GM21528 (cell line): Measurements from ENCODE around the gene SPCS2.
A peak's percentile ranks its signal among the peaks of the same experiment; 100 is the strongest.
"Not testable (repeated sequence)": the region's sequence is repeated elsewhere in the genome, so short reads cannot be mapped to it uniquely, and the experiment has no call there.

ENCODE experiments used
- ATAC-seq: cut with Tn5 transposase; IDR thresholded peaks from one replicate; pipeline ENCODE4 v1.9.1; 2021; ENCODE audit warnings: mild to moderate bottlenecking, moderate library complexity; ENCODE audit not compliant: unreplicated experiment, low FRiP score

Gene SPCS2

GRCh38 chr11:74948546-74948897 is 544 bp upstream of the SPCS2 start:
- ATAC-seq, result peak; percentile 19

DNA sequence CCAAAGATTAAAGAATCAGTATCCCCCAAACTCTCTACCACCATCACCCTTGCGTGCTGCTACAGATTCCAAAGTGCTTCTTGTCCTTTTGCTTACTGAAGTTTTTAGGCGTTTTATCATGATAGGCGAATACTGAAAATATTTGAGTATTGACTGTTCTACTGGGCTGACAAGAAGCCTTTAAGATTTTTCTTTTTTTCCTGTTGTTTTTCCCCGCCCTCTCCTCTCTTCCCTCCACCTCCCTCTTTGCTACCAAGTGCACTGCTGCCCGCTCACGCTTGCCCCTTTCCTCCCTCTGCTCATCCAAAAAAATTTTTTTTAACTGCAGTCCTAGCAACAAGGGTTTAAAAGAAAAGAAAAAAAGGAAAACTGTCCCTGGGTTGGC is 679 bp downstream of the SPCS2 start:
- no peak for ATAC-seq

DNA sequence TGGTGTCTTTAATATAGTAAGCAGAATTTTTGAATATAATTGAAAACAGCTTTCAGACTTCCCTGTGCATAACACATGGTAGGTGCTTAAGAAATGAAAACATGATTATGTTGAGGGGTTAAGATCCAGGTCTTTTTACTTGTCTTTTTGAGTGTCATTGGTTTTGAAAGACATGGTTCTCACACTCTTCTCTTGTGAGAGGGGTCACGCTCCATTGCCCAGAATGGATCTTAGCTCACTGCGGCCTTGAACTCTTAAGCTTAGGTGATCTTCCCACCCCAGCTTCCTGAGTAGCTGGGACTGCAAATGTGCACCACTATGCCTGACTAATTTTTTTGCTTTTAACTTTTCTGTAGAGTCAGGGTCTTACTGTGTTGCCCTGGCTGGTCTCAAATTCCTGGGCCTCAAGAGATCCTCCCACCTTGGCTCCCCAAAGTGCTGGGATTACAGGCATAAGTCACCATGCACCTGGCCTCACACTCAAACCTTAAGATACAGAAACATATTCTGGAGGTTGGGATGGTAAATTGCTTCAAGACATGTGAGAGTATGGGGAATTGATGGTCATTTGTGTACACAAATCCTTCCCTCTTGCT is 1.4 kb downstream of the SPCS2 start:
- ATAC-seq, result no peak

GRCh38 chr11:74951226-74951625 is 2.2 kb downstream of the SPCS2 start:
- ATAC-seq, result no peak

DNA sequence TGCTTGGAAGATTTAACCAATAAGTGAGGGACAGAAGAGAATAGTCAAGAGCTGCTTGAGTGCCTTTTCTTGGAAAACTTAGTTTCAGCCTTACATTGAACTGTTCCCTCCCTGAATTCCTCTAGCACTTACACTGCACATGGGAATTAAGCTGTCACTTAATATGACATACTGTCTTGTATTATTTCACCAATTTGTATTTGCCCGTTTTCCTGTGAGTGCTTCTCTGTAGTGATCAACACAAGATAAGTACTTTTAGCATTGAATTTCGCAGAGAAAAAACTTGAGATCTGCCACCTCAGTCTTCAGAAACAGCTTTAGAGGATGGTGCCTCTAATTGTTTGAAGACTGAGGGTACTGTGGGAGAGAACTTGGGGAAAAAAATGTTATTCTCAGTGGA is 3.7 kb downstream of the SPCS2 start:
- ATAC-seq, result no peak

GRCh38 chr11:74953451-74953850 is 4.4 kb downstream of the SPCS2 start:
- ATAC-seq, result no peak

- no peak for ATAC-seq
Measured at GRCh38 chr11:74954199-74954598, 5.1 kb downstream of the SPCS2 start.

DNA sequence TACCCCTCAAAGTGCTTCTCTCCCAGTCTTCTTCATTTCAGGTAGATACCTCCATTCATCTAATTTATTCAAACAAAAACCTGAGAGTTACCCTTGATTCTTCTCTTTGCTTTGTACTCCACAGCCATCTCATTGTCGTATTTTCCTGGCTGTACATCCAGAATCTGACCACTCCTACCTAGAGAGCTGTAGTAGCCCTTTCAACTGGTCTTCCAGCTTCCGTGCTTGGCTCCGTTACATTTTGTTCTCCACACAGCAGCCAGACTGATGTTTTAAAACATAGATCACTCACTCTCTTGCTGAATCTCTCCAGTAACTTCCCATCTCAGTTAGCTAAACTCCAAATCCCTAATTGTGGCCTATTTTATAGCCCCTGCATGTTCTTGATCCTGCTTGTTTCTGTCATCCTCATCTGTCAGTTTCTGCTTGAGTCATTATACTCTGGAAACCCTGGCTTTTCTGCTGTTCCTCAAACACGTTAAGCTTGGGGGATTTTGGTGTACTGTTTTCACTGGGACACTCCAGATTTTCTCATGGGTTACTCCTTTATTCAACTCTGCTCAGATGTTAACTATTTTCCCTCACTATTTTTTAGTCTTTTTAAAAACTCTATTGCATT is 7.4 kb downstream of the SPCS2 start:
- ATAC-seq, result no peak

- no peak for ATAC-seq
Measured at GRCh38 chr11:74957937-74958629, 9.0 kb downstream of the SPCS2 start.

GRCh38 chr11:74960128-74960527 is 11.1 kb downstream of the SPCS2 start:
- not testable (repeated sequence) for ATAC-seq

DNA sequence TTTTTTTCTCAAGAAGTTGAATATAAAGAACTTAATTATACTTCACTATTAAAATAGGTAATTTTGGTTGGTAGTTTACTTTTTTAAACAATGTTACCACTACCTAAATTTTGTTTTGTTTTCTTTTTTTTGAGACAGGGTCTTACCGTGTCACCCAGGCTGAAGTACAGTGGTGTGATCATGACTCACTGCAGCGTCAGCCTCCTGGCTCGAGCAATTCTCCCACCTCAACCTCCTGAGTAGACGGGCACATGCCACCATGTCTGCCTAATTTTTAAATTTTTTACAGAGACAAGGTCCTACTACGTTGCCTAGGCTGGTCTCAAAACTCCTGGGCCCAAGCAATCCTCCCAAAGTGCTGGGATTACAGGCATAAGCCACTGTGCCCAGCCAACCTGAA is 17.6 kb downstream of the SPCS2 start:
- no peak for ATAC-seq

DNA sequence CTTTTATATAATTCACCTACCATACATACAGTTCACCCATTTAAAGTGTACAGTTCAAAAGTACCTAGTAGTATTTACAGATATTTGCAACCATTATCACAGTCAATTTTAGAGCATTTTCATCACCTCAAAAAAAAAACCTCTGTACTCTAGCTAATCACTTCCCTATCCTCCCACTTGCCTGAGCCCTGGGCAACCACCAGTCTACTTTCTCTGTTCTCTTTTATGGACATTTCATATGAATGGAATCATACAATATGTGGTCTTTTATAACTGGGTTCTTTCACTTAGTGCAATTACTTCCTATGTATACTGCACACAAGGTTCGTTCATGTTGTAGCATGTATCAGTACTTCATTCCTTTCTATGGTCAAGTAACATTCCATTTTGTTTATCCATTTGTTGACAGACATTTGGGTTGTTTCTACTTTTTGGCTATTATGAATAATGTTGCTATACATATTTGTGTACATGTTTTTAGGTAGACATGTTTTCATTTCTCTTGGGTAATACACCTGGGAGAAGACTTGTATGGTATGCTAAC is 21.9 kb downstream of the SPCS2 start:
- ATAC-seq, result no peak

GRCh38 chr11:74971424-74971823 is 22.4 kb downstream of the SPCS2 start:
- ATAC-seq, result no peak

- ATAC-seq, result no peak
Measured at GRCh38 chr11:74978041-74978440, 29.0 kb downstream of the SPCS2 start.

- no peak for ATAC-seq
Measured at GRCh38 chr11:74980634-74981033, 31.6 kb downstream of the SPCS2 start.

DNA sequence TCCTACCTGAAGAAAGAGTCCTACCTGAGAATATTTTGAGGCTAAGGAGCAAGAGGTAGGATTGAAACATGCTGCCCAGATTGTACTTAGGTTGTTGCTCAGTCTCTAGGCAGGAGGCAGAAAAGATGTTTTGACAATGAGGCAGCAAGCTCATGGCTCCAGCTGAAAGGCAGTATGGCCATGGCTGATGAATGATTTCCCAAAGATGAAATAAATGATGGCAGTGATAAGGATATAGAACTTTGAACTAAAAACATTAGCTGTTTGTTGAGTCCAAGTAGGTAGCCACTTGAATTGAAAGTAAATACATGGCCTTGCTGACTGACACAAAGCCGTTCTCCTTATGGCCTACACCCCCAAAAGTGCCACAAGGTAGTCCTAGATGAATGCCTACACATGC is 32.8 kb downstream of the SPCS2 start:
- no peak for ATAC-seq

GRCh38 chr11:74984070-74984469 is 35.0 kb downstream of the SPCS2 start:
- no peak for ATAC-seq

GRCh38 chr11:74984730-74985129 is 35.7 kb downstream of the SPCS2 start:
- ATAC-seq, result no peak

GRCh38 chr11:74988541-74989259 is 39.6 kb downstream of the SPCS2 start, which contains the start of gene NEU3:
Gene NEU3 (plus strand): TSS chr11:74988933. CDS start chr11:74989061, 128 bp downstream.
- ATAC-seq, result peak; percentile 89

GRCh38 chr11:74989260-74989638 is 40.2 kb downstream of the SPCS2 start:
- peak; percentile 5 for ATAC-seq

- ATAC-seq, result not testable (repeated sequence)
Measured at GRCh38 chr11:74990150-74990549, 41.1 kb downstream of the SPCS2 start.
